ENCODE data around the gene IGSF21. TPM values are rescaled to one million over a fixed set of nuclear protein-coding genes. Genes with fewer than 3 reads are reported as not detected.

Gene IGSF21
- total and polyA plus RNA-seq, 4 experiments from 2014 or later: not detected

DNA sequence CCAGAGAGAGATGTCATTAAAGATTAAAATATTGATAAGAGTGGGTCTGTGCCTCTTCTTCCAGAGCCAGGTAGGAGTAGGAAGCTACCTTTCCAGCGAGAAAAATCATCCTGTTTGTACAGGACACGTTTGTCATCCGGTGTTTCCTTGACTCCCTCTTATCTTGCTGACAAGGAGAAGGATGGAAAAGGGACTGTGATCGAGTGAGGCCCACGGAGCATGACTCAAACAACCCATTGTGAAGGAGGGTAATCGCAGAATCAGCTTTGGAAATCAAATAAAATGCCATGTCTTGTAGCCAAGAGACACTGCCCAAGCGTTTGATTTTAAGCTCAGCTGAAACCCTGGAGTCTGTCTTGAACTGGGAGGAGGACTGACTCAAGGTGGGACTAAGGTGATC lies 97.7 kb downstream of the IGSF21 start:
- Mint-ChIP-seq H3K4me3 (no peak overlapping the region), H3K27me3 (peaks cover 14 to 15% of the 10 kb centered on the region in 2 donors), H3K36me3 (no peaks in the 10 kb centered on the region), H3K27ac (no peak overlapping the region), H3K9me3 (peaks cover 0 to 6% (median 3%) of the 10 kb centered on the region in 8 donors), H3K4me1 (no peaks in the 10 kb centered on the region)
- Histone ChIP-seq H3K27ac (ENCODE audit: low read depth, low read length) (no peak overlapping the region), H3K27me3 (ENCODE audit: insufficient read depth, low read length) (no peaks in the 10 kb centered on the region), H3K4me1 (ENCODE audit: insufficient read depth, low read length) (no peaks in the 10 kb centered on the region), H3K4me3 (ENCODE audit: low read length in 2 of 2) (no peak overlapping the region), H3K9me3 (ENCODE audit: control insufficient read depth in 1 of 2, low read length in 2 of 2) (no peaks in the 10 kb centered on the region), H3K36me3 (ENCODE audit: insufficient read depth, low read length) (no peaks in the 10 kb centered on the region)
- ChIA-PET CTCF (ENCODE audit: partially characterized antibody) (no interaction called here), POLR2A (ENCODE audit: partially characterized antibody) (no interaction called here)
- intact Hi-C loops (cut with micrococcal nuclease): no loop called here
- no peak for DNase-seq

DNA sequence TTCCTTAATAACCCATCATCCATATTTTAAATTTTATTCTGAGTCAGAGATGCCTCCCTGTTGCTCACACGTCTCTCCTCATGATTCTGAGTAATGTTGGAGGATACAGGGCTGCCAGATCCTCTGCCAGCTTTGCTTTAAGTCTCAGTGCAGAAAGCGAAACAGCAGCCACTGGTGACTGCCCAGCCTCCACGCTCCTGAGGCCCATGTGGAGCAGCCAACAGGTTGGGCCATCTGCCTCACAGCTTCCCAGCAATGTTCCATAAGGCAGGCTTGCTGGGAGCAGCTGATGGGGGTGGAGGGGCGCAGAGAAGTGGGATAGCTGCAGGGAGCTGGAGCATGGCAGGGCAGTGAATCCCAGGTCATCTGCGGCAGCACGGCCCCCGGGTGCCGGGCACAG lies 104.2 kb downstream of the IGSF21 start:
- no peak overlapping the region for H3K4me3 ChIP-seq (ENCODE audit: low read length in 2 of 2)
- H3K4me1 Mint-ChIP-seq: no peaks in the 10 kb centered on the region
- intact Hi-C loops (cut with micrococcal nuclease): no loop called here

DNA sequence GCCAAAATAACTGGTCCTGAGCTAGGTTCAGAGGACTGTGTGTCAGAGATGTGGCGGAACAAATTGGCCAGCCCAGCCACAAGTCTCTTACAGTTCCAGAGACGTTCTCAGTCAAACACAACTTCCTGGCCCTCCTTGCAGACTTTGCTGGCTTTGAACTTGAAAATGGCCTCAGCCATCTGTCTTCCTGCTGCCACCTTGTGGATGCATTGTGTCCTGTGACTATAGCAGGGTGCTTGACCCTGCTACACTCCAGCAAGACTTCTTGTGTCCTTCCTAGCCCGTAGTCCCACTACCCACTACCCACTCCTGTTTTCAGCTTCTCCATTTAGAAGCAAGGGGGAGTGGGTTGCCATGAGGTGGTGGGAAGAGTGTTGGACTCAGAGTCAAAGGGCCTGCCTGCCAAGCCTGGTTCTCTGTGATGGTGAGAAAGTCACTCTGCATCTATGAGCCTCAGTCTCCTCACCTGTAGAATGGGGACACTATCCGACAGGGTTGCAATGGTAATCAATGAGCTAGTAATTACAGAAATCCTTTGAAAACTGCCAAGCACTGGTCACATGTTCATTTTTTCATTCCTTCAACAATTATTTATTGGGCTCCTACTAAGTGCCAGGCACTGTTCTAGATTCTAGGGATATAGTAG lies 109.9 kb downstream of the IGSF21 start:
- H3K4me3 ChIP-seq (ENCODE audit: low read length in 2 of 2): no peak overlapping the region
- no peaks in the 10 kb centered on the region for H3K27me3 ChIP-seq (ENCODE audit: insufficient read depth, low read length)
- no peak overlapping the region for H3K27ac ChIP-seq (ENCODE audit: low read depth, low read length)
- H3K9me3 Mint-ChIP-seq: peaks cover 7 to 35% (median 14%) of the 10 kb centered on the region in 8 donors
- ChIA-PET POLR2A (ENCODE audit: partially characterized antibody) (no interaction called here), CTCF (ENCODE audit: partially characterized antibody) (no interaction called here)
- no peaks in the 10 kb centered on the region for H3K36me3 Mint-ChIP-seq
- no peaks in the 10 kb centered on the region for H3K4me1 Mint-ChIP-seq
- H3K4me1 ChIP-seq (ENCODE audit: insufficient read depth, low read length): no peaks in the 10 kb centered on the region
- H3K4me3 Mint-ChIP-seq: no peak overlapping the region
- no peaks in the 10 kb centered on the region for H3K9me3 ChIP-seq (ENCODE audit: control insufficient read depth in 1 of 2, low read length in 2 of 2)
- H3K36me3 ChIP-seq (ENCODE audit: insufficient read depth, low read length): no peaks in the 10 kb centered on the region
- peaks cover 7 to 13% of the 10 kb centered on the region in 2 donors for H3K27me3 Mint-ChIP-seq
- no peak overlapping the region for H3K27ac Mint-ChIP-seq
- no peak for DNase-seq
- intact Hi-C loops (cut with micrococcal nuclease): no loop called here

More for the DNA sequence above, 104.2 kb downstream of the IGSF21 start:
- H3K27me3 Mint-ChIP-seq: peaks cover 7 to 14% of the 10 kb centered on the region in 2 donors
- ChIA-PET POLR2A (ENCODE audit: partially characterized antibody) (no interaction called here), CTCF (ENCODE audit: partially characterized antibody) (no interaction called here)
- Histone ChIP-seq H3K9me3 (ENCODE audit: control insufficient read depth in 1 of 2, low read length in 2 of 2) (no peaks in the 10 kb centered on the region), H3K27ac (ENCODE audit: low read depth, low read length) (no peak overlapping the region), H3K4me1 (ENCODE audit: insufficient read depth, low read length) (no peaks in the 10 kb centered on the region), H3K27me3 (ENCODE audit: insufficient read depth, low read length) (no peaks in the 10 kb centered on the region), H3K36me3 (ENCODE audit: insufficient read depth, low read length) (no peaks in the 10 kb centered on the region)
- no peak overlapping the region for H3K27ac Mint-ChIP-seq
- no peak for DNase-seq
- peaks cover 0 to 10% (median 4%) of the 10 kb centered on the region in 8 donors for H3K9me3 Mint-ChIP-seq
- no peaks in the 10 kb centered on the region for H3K36me3 Mint-ChIP-seq
- no peak overlapping the region for H3K4me3 Mint-ChIP-seq

DNA sequence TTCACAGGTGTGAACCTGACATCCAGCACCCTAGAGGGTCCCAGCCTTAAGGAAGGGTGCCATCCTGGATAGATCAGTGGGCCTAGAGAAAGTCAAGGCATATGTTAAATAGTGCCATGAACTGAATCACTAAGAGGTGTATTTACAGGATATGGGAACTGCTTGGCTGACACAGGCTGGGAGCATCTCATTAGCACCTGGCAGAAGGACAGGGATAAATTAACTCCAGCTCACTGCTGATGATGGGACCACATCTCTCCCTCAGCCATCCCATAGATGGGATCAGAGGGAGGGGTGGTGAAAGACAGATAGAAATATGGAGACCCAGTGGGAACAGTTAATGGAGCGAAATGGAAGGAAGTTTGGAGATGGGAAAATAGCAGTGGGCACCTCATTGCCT lies 122.0 kb downstream of the IGSF21 start:
- Histone ChIP-seq H3K27me3 (ENCODE audit: insufficient read depth, low read length) (no peaks in the 10 kb centered on the region), H3K27ac (ENCODE audit: low read depth, low read length) (no peak overlapping the region), H3K36me3 (ENCODE audit: insufficient read depth, low read length) (no peaks in the 10 kb centered on the region), H3K4me3 (ENCODE audit: low read length in 2 of 2) (no peak overlapping the region), H3K9me3 (ENCODE audit: control insufficient read depth in 1 of 2, low read length in 2 of 2) (peaks cover 0 to 10% of the 10 kb centered on the region in 2 donors), H3K4me1 (ENCODE audit: insufficient read depth, low read length) (no peaks in the 10 kb centered on the region)
- ChIA-PET CTCF (ENCODE audit: partially characterized antibody) (no interaction called here), POLR2A (ENCODE audit: partially characterized antibody) (no interaction called here)
- Mint-ChIP-seq H3K4me3 (no peak overlapping the region), H3K4me1 (no peaks in the 10 kb centered on the region), H3K36me3 (peaks cover 0 to 3% of the 10 kb centered on the region in 2 donors), H3K27me3 (peaks cover 5 to 15% of the 10 kb centered on the region in 2 donors), H3K27ac (no peak overlapping the region), H3K9me3 (peaks cover 0 to 31% (median 23%) of the 10 kb centered on the region in 8 donors)
- DNase-seq: no peak
- intact Hi-C loops (cut with micrococcal nuclease): no loop called here

DNA sequence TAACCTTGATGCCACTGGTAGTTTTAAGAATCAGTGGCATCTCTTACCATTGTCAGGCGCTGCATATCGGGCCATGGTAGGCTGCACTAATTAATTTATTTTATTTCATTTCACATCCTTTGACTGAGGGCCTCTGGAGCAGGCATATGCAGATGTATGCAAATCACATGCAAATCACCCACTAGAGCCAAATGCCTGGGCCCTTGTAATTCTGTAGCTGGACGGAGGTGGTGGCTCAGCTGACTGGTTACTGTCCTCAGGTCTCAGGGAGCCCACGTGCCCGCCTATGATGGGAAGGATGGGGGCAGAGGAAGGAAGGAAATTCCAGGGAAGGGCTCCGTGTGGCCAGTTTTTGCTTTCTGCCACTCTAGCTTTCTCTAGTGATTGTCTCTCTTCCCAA lies 122.7 kb downstream of the IGSF21 start:
- Mint-ChIP-seq H3K4me1 (no peaks in the 10 kb centered on the region), H3K27ac (no peak overlapping the region), H3K27me3 (peaks cover 5 to 16% of the 10 kb centered on the region in 2 donors), H3K36me3 (peaks cover 0 to 3% of the 10 kb centered on the region in 2 donors), H3K4me3 (no peak overlapping the region), H3K9me3 (peaks cover 0 to 33% (median 23%) of the 10 kb centered on the region in 8 donors)
- ChIA-PET CTCF (ENCODE audit: partially characterized antibody) (no interaction called here), POLR2A (ENCODE audit: partially characterized antibody) (no interaction called here)
- Histone ChIP-seq H3K4me1 (ENCODE audit: insufficient read depth, low read length) (no peaks in the 10 kb centered on the region), H3K9me3 (ENCODE audit: control insufficient read depth in 1 of 2, low read length in 2 of 2) (peaks cover 0 to 10% of the 10 kb centered on the region in 2 donors), H3K36me3 (ENCODE audit: insufficient read depth, low read length) (no peaks in the 10 kb centered on the region), H3K4me3 (ENCODE audit: low read length in 2 of 2) (no peak overlapping the region), H3K27me3 (ENCODE audit: insufficient read depth, low read length) (no peaks in the 10 kb centered on the region), H3K27ac (ENCODE audit: low read depth, low read length) (no peak overlapping the region)
- intact Hi-C loops (cut with micrococcal nuclease): no loop called here
- DNase-seq: no peak

GRCh38 chr1:18230840-18231239 lies 123.2 kb downstream of the IGSF21 start:
- Histone ChIP-seq H3K27me3 (ENCODE audit: insufficient read depth, low read length) (no peaks in the 10 kb centered on the region), H3K9me3 (ENCODE audit: control insufficient read depth in 1 of 2, low read length in 2 of 2) (peaks cover 0 to 10% of the 10 kb centered on the region in 2 donors), H3K4me3 (ENCODE audit: low read length in 2 of 2) (no peak overlapping the region), H3K27ac (ENCODE audit: low read depth, low read length) (no peak overlapping the region), H3K36me3 (ENCODE audit: insufficient read depth, low read length) (no peaks in the 10 kb centered on the region), H3K4me1 (ENCODE audit: insufficient read depth, low read length) (no peaks in the 10 kb centered on the region)
- peaks cover 5 to 17% of the 10 kb centered on the region in 2 donors for H3K27me3 Mint-ChIP-seq
- no peak for DNase-seq
- POLR2A ChIA-PET (ENCODE audit: partially characterized antibody): no interaction called here
- intact Hi-C loops (cut with micrococcal nuclease): no loop called here
- no peaks in the 10 kb centered on the region for H3K4me1 Mint-ChIP-seq
- no peak overlapping the region for H3K4me3 Mint-ChIP-seq
- CTCF ChIA-PET (ENCODE audit: partially characterized antibody): no interaction called here
- H3K36me3 Mint-ChIP-seq: peaks cover 0 to 3% of the 10 kb centered on the region in 2 donors
- H3K9me3 Mint-ChIP-seq: peaks cover 0 to 38% (median 24%) of the 10 kb centered on the region in 8 donors
- H3K27ac Mint-ChIP-seq: no peak overlapping the region

- ChIA-PET CTCF (ENCODE audit: partially characterized antibody) (interaction anchor here (1.3 kb wide), 1 partner anchor 9 kb away, joined by 3 read pairs; no protein-coding TSS in a partner anchor), POLR2A (ENCODE audit: partially characterized antibody) (no interaction called here)
- DNase-seq: no peak
- Histone ChIP-seq H3K4me3 (ENCODE audit: low read length in 2 of 2) (no peak overlapping the region), H3K36me3 (ENCODE audit: insufficient read depth, low read length) (no peaks in the 10 kb centered on the region), H3K27ac (ENCODE audit: low read depth, low read length) (no peak overlapping the region), H3K27me3 (ENCODE audit: insufficient read depth, low read length) (no peaks in the 10 kb centered on the region), H3K9me3 (ENCODE audit: control insufficient read depth in 1 of 2, low read length in 2 of 2) (peaks cover 0 to 10% of the 10 kb centered on the region in 2 donors), H3K4me1 (ENCODE audit: insufficient read depth, low read length) (no peaks in the 10 kb centered on the region)
- Mint-ChIP-seq H3K27ac (no peak overlapping the region), H3K4me3 (no peak overlapping the region), H3K4me1 (no peaks in the 10 kb centered on the region), H3K9me3 (peaks cover 0 to 43% (median 24%) of the 10 kb centered on the region in 8 donors), H3K27me3 (peaks cover 5 to 17% of the 10 kb centered on the region in 2 donors), H3K36me3 (peaks cover 0 to 3% of the 10 kb centered on the region in 2 donors)
- intact Hi-C loops (cut with micrococcal nuclease): no loop called here
These were observed 124.5 kb downstream of the IGSF21 start for GRCh38 chr1:18232052-18232451.

All from CD4-positive, alpha-beta memory T cell (primary cell).